GM23248 (cell line): ENCODE results near the gene CHM.

Source experiments
- EZH2 ChIP-seq: fragments of 200-600 bp; sonication (generic); IDR thresholded peaks from 2 replicates; pipeline ENCODE4 v1.6.1; 2018; ENCODE audit warnings: antibody characterized with exemption, mild to moderate bottlenecking; ENCODE audit not compliant: insufficient read depth, poor library complexity, severe bottlenecking
- EZH2phosphoT487 ChIP-seq: fragments of 200-600 bp; sonication (generic); IDR thresholded peaks from 2 replicates; pipeline ENCODE4 v1.6.1; 2018; ENCODE audit warnings: antibody characterized with exemption, moderate library complexity, mild to moderate bottlenecking, low read depth; ENCODE audit not compliant: insufficient read depth

DNA sequence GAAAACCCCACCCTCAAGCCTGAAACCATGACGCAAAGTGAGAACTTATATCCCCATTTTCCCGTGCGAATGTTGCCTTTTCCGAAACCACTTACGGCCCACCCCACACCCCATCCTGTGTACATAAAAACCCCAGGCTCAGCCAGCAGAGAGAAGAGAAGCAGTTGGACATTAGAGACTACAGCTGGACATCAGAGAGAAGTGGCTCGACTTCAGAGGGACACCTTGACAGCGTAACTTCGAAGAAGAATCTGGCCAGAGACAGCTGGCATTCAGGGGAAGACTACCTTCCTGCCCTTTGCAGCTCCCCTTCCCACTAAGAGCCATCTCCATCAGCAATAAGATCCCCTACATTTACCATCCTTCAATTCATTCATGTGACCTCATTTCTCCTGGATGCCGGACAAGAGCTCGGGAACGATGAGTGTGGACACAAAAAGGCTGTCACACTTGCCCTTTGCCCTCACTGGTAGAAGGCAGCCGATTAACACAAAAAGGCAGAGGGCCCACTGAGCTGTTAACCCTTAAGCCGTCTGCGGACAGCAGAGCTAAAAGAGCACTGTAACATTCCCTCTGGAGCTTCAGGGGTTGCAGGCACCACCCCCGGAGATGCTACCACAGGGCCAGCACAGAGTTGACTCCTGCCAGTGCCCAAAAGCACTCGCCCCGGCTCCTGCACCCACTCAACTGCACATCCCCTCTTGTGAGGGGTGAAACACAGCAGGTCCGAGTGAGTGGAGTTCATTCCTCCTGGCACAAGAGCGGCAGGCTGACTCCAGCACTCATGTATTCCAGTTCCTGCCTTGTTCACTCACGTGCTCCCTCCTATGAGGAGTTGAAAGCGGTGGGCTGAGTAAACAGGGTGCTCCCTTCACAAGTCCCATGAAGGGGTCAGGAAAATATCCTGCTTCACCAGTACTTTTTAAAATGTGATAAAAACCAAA is 7.5 kb downstream of the CHM start:
- TF ChIP-seq EZH2: no peak
- TF ChIP-seq EZH2phosphoT487: no peak
